Measurements from ENCODE around the gene ZNF532.

DNA sequence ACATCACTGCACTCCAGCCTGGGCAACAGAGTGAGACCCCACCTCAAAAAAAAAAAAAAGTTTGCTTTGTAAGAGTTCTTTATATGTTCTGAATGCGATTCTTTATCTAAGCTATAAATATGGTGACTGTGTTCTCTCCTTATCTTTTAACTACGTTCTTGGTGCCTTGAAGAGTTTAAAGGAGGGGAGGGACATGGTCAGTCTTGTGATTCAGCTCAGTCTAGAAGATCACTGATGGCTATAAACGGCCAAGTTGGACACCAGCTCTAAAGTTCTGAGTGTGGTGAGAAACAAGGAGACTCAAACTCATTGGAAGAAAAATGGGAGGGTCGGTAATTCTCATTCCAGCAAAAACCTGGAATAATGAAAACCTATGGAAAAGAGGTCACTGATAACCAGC, 146.6 kb downstream of the ZNF532 start:
- TF ChIP-seq CTCF (IDR thresholded peaks at IDR 0.05) (no peak), POLR2A (IDR thresholded peaks at IDR 0.05) (no peak), POLR2AphosphoS5 (IDR thresholded peaks at IDR 0.05) (no peak)
